SJCRH30 (cell line): ENCODE data around the gene CRIM1. TPM values are rescaled to one million over a fixed set of nuclear protein-coding genes. Genes with fewer than 3 reads are reported as not detected.

Source experiments
- DNase-seq, 2 experiments: peaks; one replicate each; pipeline ENCODE4 v3.0.0-alpha.2; 2015 to 2020
- H3K27ac ChIP-seq: fragments of 250-450 bp; sonication (Bioruptor Pico); 2 replicates; pipeline ENCODE4 v1.5.1; 2020; ENCODE audit warnings: mild to moderate bottlenecking, moderate library complexity
- H3K27me3 ChIP-seq: fragments of 250-450 bp; sonication (Bioruptor Pico); 2 replicates; pipeline ENCODE4 v1.5.1; 2020; ENCODE audit warnings: mild to moderate bottlenecking, moderate library complexity
- H3K36me3 ChIP-seq: fragments of 250-450 bp; sonication (Bioruptor Pico); 2 replicates; pipeline ENCODE4 v1.5.1; 2020; ENCODE audit warnings: mild to moderate bottlenecking, moderate library complexity
- H3K4me1 ChIP-seq: fragments of 250-450 bp; sonication (Bioruptor Pico); 2 replicates; pipeline ENCODE4 v1.5.1; 2020; ENCODE audit warnings: mild to moderate bottlenecking, moderate library complexity
- H3K4me3 ChIP-seq: fragments of 250-450 bp; sonication (Bioruptor Pico); 2 replicates; pipeline ENCODE4 v1.5.1; 2020; ENCODE audit warnings: mild to moderate bottlenecking, moderate library complexity
- H3K9me3 ChIP-seq: fragments of 250-450 bp; sonication (Bioruptor Pico); replicated peaks from 2 replicates; pipeline ENCODE4 v1.5.1; 2020; ENCODE audit warnings: mild to moderate bottlenecking, moderate library complexity
- total RNA-seq: library from RNA; depleted of rRNA; stranded (reverse); fragments of >200 nt; shearing (Covaris generic); gene quantifications from 2 replicates; pipeline ENCODE4 v1.2.3, GENCODE V29; 2014

CRIM1 gene
- total RNA-seq, 1 experiment from 2014 or later, result 12.6 TPM

DNA sequence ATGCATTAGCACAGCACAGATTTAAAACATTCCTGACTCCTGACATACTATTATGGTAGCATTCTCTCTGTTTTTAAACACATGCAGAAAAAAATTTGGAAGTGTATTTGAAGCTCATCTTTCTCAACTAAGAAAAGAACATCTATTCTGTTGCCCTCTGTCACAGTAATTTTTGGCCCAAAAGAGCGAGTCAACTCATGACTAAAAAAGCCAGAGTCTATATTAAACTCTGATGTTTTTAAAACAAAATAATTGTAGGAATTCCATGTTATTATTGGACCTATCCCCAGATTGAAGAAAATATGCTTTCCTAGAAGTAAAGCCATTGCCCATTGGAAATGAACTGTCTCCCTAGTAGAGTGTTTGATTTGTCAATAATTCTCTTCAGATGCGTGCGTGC is 96.7 kb downstream of the CRIM1 start:
- no peak for DNase-seq
- Histone ChIP-seq H3K4me3 (no peak overlapping the region), H3K9me3 (no peaks in the 10 kb centered on the region), H3K27ac (no peak overlapping the region), H3K27me3 (no peaks in the 10 kb centered on the region), H3K4me1 (peaks cover 16% of the 10 kb centered on the region), H3K36me3 (peaks cover 3% of the 10 kb centered on the region; the same call in 1 of the 2 replicates)

DNA sequence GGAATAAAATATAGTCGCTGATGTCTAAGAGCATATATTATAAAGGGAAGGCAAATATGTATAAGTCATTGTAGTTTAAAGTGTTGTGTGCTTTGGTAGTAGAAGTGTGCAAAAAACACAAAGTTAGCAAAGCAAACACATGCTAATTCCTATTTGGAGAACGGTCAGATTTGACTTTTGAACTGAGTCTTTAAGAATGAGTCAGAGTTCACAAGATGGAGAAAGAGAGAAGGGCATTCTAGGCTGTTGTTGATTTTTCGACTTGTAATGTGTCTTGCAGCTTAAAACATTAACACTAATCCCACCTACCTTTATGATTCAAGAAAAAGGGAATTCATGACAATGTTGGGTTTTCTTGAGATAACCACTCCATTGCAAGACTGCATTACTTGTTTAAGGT is 98.1 kb downstream of the CRIM1 start:
- no peak for DNase-seq
- Histone ChIP-seq H3K27ac (no peak overlapping the region), H3K4me1 (peaks cover 16% of the 10 kb centered on the region), H3K36me3 (no peaks in the 10 kb centered on the region; the same call in 1 of the 2 replicates), H3K27me3 (no peaks in the 10 kb centered on the region), H3K9me3 (no peaks in the 10 kb centered on the region), H3K4me3 (no peak overlapping the region)

- no peak for DNase-seq
- Histone ChIP-seq H3K27ac (no peak overlapping the region), H3K36me3 (no peaks in the 10 kb centered on the region), H3K27me3 (no peaks in the 10 kb centered on the region), H3K9me3 (no peaks in the 10 kb centered on the region), H3K4me1 (peaks cover 16% of the 10 kb centered on the region), H3K4me3 (no peak overlapping the region)
These were observed 99.4 kb downstream of the CRIM1 start for GRCh38 chr2:36455011-36455410.

- Histone ChIP-seq H3K27ac (no peak overlapping the region), H3K4me1 (peaks cover 10% of the 10 kb centered on the region), H3K9me3 (no peaks in the 10 kb centered on the region), H3K27me3 (no peaks in the 10 kb centered on the region), H3K4me3 (no peak overlapping the region), H3K36me3 (no peaks in the 10 kb centered on the region)
- DNase-seq, result no peak
These were observed 100.2 kb downstream of the CRIM1 start for GRCh38 chr2:36455788-36456187.

DNA sequence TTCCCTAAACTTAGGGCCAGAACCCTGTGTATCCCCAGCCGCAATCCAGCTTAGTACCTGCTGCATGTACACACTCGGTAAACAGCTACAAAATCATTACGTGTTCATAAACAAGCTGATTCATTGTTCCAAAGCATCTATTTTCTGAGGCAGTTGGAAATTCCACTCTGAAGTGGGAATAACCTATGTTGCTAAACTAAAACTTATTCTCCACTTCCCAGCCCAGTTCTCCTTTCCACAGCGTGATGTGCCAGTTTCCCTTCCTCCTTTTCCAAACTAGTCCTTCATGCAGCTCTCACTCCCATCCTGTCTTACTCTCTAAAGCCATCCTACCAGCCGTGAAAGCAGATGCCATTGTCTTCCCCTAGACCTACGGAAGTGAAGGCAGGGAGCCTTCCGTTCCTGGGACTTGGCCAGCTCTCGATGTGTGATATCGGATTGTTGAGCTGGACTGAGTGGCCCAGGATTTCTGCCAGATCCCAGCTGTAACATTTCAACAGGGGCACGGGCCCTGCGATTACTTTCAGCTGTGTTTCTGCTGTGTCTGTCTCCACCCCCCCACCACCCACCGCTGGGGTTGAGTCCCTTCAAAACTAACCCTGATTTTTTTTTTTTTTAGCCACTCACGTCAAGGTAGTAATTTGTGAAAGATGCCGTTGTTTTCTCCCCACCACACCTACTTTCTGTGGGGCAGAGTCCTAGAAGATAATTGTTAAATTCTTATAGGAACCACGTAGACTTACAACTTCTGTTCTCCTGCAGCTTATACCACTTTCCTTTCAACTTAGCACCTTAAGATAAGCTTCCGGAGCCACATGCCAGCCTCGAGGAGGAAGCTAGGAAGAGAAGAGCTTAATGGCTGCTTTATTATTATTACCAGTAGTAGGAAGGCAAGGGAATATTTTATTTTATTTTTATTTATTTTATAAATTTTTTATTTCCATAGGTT is 100.9 kb downstream of the CRIM1 start:
- peaks cover 9% of the 10 kb centered on the region for H3K4me1 ChIP-seq
- no peaks in the 10 kb centered on the region for H3K27me3 ChIP-seq
- peak; percentile 33 to 55 for DNase-seq
- H3K4me3 ChIP-seq, result no peak overlapping the region
- no peaks in the 10 kb centered on the region for H3K9me3 ChIP-seq
- H3K36me3 ChIP-seq, result no peaks in the 10 kb centered on the region
- no peak overlapping the region for H3K27ac ChIP-seq

- Histone ChIP-seq H3K36me3 (no peaks in the 10 kb centered on the region), H3K4me3 (no peak overlapping the region), H3K4me1 (peaks cover 10% of the 10 kb centered on the region), H3K27ac (no peak overlapping the region), H3K27me3 (no peaks in the 10 kb centered on the region), H3K9me3 (no peaks in the 10 kb centered on the region)
- no peak for DNase-seq
These were observed 102.5 kb downstream of the CRIM1 start for GRCh38 chr2:36458106-36458505.

- Histone ChIP-seq H3K27me3 (no peaks in the 10 kb centered on the region), H3K36me3 (no peaks in the 10 kb centered on the region), H3K27ac (no peak overlapping the region), H3K4me3 (no peak overlapping the region), H3K9me3 (no peaks in the 10 kb centered on the region), H3K4me1 (peaks cover 10% of the 10 kb centered on the region)
- DNase-seq, result peak; percentile 37 to 57
These were observed 104.2 kb downstream of the CRIM1 start for GRCh38 chr2:36459725-36460137.

DNA sequence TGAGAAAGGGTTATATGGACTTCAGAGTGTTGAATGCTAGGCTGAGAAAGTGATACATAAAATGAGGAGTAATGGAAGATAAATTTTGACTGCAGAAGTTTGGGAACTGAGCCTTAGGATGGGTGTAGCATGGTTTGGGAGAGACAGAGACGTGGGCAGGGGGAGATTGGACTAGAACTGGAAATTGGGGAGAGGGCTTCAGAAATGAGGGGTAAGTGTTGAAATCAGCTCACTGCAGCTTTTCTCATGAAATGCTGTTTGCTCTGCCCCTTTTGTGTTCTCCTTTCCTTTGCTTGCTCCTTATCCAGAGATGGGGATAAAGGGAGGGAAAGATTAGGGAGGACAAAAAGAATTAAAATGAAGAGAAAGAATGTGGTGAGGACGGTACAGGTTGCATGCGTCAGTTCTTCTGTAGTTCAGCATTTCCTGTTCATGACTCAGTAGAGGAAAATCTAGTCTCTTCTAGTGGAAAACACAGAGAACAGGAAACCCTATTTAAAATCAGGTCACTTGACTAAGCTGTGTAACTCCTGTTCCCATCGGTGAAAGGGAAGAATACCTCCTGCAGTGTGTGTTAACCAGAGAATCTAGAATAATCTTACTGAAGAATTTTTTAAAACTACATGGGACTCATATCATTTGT is 105.6 kb downstream of the CRIM1 start:
- Histone ChIP-seq H3K27ac (no peak overlapping the region), H3K36me3 (0 out of 2 replicates have a peak, but pooled peaks cover 2% of the 10 kb centered on the region), H3K27me3 (no peaks in the 10 kb centered on the region), H3K4me3 (no peak overlapping the region), H3K9me3 (no peaks in the 10 kb centered on the region), H3K4me1 (peaks cover 10% of the 10 kb centered on the region)
- DNase-seq, result no peak

DNA sequence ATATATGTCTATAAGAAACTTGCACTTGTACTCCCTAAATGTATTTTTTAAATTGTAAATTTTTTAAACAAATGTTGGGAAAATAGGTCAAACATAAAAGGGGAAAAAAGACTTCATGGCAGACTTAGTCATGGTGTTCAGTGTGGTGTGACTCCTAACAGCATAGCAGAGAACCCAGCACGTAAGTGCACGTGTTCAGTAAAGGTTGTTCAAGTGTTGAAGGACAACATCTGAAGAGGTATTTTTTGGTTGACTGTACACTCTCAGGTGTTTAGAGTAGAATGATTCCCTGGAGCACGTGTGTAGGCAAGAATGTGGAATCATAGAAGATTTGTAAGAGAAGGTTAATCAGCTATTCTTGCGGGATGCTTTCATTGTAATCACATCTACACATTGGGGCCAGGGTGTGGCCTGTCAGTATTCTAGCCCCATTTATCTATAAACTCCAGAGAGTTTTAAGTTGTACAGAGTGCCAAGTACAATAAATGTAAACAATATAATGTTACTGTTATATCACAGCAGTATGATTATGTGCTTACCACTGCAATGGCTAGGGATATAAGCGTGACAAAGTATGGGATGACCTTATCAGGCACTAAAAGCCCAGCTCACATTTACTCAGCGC is 106.8 kb downstream of the CRIM1 start:
- no peak overlapping the region for H3K27ac ChIP-seq
- peaks cover 10% of the 10 kb centered on the region for H3K4me1 ChIP-seq
- H3K36me3 ChIP-seq, result 0 out of 2 replicates have a peak, but pooled peaks cover 2% of the 10 kb centered on the region
- no peaks in the 10 kb centered on the region for H3K27me3 ChIP-seq
- no peak overlapping the region for H3K4me3 ChIP-seq
- DNase-seq, result no peak
- H3K9me3 ChIP-seq, result no peaks in the 10 kb centered on the region

DNA sequence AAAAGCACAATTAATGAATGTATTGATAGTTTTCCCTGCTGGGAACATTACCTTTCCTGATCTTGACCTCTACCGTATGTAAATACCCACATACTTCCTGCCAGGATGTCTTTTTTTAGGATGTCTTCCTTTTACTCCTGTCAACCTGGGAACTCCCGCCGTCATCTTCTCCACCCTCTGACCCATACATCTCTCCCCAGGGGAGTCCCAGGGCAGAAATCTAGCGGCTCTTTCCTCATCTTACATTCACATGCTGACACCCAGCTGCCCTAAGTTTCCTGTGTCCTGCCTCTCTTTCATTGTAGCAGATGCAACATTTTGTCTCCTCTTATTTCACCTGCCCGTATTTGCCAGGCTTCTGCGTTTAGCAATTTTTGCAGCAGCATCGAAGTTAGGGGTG is 107.8 kb downstream of the CRIM1 start:
- no peak overlapping the region for H3K4me3 ChIP-seq
- no peaks in the 10 kb centered on the region for H3K9me3 ChIP-seq
- DNase-seq, result no peak
- no peaks in the 10 kb centered on the region for H3K27me3 ChIP-seq
- H3K36me3 ChIP-seq, result 0 out of 2 replicates have a peak, but pooled peaks cover 2% of the 10 kb centered on the region
- H3K27ac ChIP-seq, result no peak overlapping the region
- peaks cover 14% of the 10 kb centered on the region for H3K4me1 ChIP-seq

DNA sequence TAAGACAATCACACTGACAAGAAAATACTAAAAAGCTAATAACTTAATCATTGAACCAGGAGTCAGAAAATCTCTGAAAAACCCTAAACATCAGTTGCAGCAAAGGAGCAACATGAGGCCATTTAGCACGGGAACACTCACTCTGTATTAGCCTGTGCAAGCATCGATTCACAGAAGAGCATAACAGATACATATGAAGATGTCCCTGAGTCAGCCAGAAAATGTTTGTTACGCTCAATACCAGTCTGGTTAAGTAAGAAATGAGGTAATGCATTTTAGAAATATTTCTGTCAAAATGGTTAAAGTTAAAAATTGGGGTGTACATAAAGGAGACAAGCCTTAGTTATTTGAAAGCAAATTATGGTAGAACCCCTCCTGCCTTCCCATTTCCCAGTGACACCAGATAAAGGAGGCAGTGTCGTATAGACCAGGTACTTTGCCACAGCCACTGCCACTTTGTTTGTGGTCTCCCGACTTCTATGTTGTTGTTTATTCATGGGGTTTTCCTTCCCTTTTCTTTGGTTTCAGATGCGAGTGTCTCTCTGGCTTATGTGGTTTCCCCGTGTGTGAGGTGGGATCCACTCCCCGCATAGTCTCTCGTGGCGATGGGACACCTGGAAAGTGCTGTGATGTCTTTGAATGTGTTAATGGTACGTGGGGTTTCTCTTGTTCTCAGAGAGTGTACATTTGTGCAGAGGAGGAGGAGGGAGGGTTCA is 108.6 kb downstream of the CRIM1 start:
- Histone ChIP-seq H3K9me3 (no peaks in the 10 kb centered on the region), H3K4me3 (no peak overlapping the region), H3K4me1 (peaks cover 20% of the 10 kb centered on the region), H3K27me3 (no peaks in the 10 kb centered on the region), H3K36me3 (0 out of 2 replicates have a peak, but pooled peaks cover 2% of the 10 kb centered on the region), H3K27ac (no peak overlapping the region)
- no peak for DNase-seq

DNA sequence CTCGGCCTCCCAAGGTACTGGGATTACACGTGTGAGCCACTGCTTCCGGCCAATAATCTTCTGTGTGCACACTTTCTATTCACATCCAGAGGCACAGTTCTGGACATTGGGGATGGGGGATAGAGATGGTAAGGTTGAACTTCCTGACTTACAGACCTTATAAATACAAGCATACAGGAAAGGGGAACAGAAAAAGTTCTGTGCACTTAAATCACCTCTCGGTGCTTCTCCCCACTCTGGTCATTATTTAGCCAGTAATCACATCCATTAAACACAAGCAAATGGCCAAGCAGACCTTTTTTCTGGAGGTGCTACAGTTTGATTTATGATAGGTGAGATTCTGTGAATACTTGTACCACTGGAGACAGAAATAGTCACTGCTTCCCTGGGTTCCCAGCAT is 110.6 kb downstream of the CRIM1 start:
- no peak overlapping the region for H3K4me3 ChIP-seq
- peaks cover 5% of the 10 kb centered on the region; the same call in 1 of the 2 replicates for H3K36me3 ChIP-seq
- H3K27ac ChIP-seq, result no peak overlapping the region
- H3K9me3 ChIP-seq, result 0 out of 2 replicates have a peak, but pooled peaks cover 3% of the 10 kb centered on the region
- H3K27me3 ChIP-seq, result no peaks in the 10 kb centered on the region
- DNase-seq, result no peak
- H3K4me1 ChIP-seq, result peaks cover 18% of the 10 kb centered on the region

GRCh38 chr2:36468463-36469105 is 113.0 kb downstream of the CRIM1 start:
- peak; percentile 57 to 68 for DNase-seq
- Histone ChIP-seq H3K9me3 (peaks cover 8% of the 10 kb centered on the region; the same call in 1 of the 2 replicates), H3K4me3 (no peak overlapping the region), H3K4me1 (peaks cover 10% of the 10 kb centered on the region; the same call in 1 of the 2 replicates), H3K27me3 (no peaks in the 10 kb centered on the region), H3K27ac (no peak overlapping the region), H3K36me3 (peaks cover 5% of the 10 kb centered on the region; the same call in 1 of the 2 replicates)

- Histone ChIP-seq H3K27me3 (no peaks in the 10 kb centered on the region), H3K4me1 (peaks cover 10% of the 10 kb centered on the region; the same call in 1 of the 2 replicates), H3K36me3 (peaks cover 7% of the 10 kb centered on the region; the same call in 1 of the 2 replicates), H3K27ac (no peak overlapping the region), H3K9me3 (peaks cover 13% of the 10 kb centered on the region), H3K4me3 (no peak overlapping the region)
- DNase-seq, result no peak
These were observed 113.5 kb downstream of the CRIM1 start for GRCh38 chr2:36469106-36469477.
